H1 (cell line): ENCODE measurements around the gene DIAPH2. TPM values are rescaled to one million over a fixed set of nuclear protein-coding genes. Genes with fewer than 3 reads are reported as not detected.

Source experiments
- CBX8 ChIP-seq: fragments of 300-800, 300-1000 bp; sonication (generic); IDR thresholded peaks from 2 replicates; pipeline ENCODE4 v1.7.1; 2016; ENCODE audit warnings: low read depth, low read length, borderline replicate concordance
- EGR1 ChIP-seq: IDR thresholded peaks from 2 replicates; pipeline ENCODE4 v1.6.1; 2011; ENCODE audit warnings: low read depth, low read length, borderline replicate concordance
- JUN ChIP-seq: IDR thresholded peaks from 2 replicates; pipeline ENCODE4 v1.6.1; 2011; ENCODE audit warnings: low read depth, mild to moderate bottlenecking, improper control_type of control experiment, low read length
- RAD21 ChIP-seq, 2 experiments: IDR thresholded peaks in 1 of 2; conservative IDR thresholded peaks in 1 of 2; 2 replicates each; pipeline ENCODE4 v1.6.1; 2011; ENCODE audit warnings: low read depth in 2 of 2, low read length in 2 of 2, improper control_type of control experiment in 1 of 2, inconsistent platforms in 1 of 2, mild to moderate bottlenecking in 1 of 2, moderate library complexity in 1 of 2
- RBBP5 ChIP-seq: IDR thresholded peaks from 2 replicates; pipeline ENCODE4 v1.7.1; 2012; ENCODE audit warnings: low read depth, mild to moderate bottlenecking, inconsistent platforms, low read length, moderate library complexity, borderline replicate concordance
- SAP30 ChIP-seq: fragments of 300-600 bp; sonication (generic); IDR thresholded peaks from 2 replicates; pipeline ENCODE4 v1.7.1; 2012; ENCODE audit warnings: low read length, moderate library complexity, mild to moderate bottlenecking, inconsistent platforms; ENCODE audit not compliant: insufficient read depth, insufficient replicate concordance
- polyA plus RNA-seq, 7 experiments: library from polyadenylated mRNA; depleted of rRNA in 3 of 7; stranded (reverse) in 5 of 7; unstranded in 2 of 7; fragments of >200 nt in 5 of 7; fragments of 200-250 nt in 2 of 7; gene quantifications; 1 replicate in 5 of 7; 2 replicates in 1 of 7; 4 replicates in 1 of 7; pipeline versions ENCODE4 v1.2.1 to v1.2.3, GENCODE V29; 2011 to 2013; ENCODE audit warnings: missing spikeins in 2 of 7, mixed read lengths in 2 of 7
- total RNA-seq: library from RNA; stranded (reverse); fragmentation: NEBNext Ultra II Directional; extraction: Animal tissue kit (Norgen Biotek cat#: 25700); gene quantifications from 2 replicates; pipeline ENCODE4 v1.2.1, GENCODE V29; 2021
- TF ChIP-seq, protein P1 (sequence below): fragments of 300-600 bp; sonication (generic); IDR thresholded peaks from 2 replicates; pipeline ENCODE4 v1.7.1; 2012; ENCODE audit warnings: low read length, moderate library complexity, mild to moderate bottlenecking, inconsistent platforms; ENCODE audit not compliant: insufficient replicate concordance

The DIAPH2 gene
- total and polyA plus RNA-seq, 2 of the 8 experiments (the other 6 are each of a cell fraction or from before 2014, with no cell fraction given) = 4.4 to 24.3 TPM

DNA sequence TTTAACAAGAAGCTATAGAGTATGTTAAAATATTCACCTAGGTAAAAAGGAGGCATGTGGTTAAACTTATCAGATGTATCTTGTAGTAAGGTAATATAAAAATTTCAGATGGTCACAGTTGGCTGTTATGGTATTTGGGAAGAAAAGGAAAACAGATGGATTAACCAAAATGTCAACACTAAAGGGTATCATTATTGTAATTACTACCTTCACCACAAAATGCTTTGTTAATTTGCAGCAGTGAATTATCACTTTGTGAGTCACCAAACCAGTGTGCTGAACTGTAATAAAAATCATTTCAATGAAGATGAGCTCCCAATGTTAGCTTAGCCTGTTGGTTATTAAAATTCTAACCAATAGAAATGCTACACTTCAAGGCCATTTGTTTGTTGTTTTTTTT is 432.9 kb downstream of the DIAPH2 start (continued):
- TF ChIP-seq, protein P1, sequence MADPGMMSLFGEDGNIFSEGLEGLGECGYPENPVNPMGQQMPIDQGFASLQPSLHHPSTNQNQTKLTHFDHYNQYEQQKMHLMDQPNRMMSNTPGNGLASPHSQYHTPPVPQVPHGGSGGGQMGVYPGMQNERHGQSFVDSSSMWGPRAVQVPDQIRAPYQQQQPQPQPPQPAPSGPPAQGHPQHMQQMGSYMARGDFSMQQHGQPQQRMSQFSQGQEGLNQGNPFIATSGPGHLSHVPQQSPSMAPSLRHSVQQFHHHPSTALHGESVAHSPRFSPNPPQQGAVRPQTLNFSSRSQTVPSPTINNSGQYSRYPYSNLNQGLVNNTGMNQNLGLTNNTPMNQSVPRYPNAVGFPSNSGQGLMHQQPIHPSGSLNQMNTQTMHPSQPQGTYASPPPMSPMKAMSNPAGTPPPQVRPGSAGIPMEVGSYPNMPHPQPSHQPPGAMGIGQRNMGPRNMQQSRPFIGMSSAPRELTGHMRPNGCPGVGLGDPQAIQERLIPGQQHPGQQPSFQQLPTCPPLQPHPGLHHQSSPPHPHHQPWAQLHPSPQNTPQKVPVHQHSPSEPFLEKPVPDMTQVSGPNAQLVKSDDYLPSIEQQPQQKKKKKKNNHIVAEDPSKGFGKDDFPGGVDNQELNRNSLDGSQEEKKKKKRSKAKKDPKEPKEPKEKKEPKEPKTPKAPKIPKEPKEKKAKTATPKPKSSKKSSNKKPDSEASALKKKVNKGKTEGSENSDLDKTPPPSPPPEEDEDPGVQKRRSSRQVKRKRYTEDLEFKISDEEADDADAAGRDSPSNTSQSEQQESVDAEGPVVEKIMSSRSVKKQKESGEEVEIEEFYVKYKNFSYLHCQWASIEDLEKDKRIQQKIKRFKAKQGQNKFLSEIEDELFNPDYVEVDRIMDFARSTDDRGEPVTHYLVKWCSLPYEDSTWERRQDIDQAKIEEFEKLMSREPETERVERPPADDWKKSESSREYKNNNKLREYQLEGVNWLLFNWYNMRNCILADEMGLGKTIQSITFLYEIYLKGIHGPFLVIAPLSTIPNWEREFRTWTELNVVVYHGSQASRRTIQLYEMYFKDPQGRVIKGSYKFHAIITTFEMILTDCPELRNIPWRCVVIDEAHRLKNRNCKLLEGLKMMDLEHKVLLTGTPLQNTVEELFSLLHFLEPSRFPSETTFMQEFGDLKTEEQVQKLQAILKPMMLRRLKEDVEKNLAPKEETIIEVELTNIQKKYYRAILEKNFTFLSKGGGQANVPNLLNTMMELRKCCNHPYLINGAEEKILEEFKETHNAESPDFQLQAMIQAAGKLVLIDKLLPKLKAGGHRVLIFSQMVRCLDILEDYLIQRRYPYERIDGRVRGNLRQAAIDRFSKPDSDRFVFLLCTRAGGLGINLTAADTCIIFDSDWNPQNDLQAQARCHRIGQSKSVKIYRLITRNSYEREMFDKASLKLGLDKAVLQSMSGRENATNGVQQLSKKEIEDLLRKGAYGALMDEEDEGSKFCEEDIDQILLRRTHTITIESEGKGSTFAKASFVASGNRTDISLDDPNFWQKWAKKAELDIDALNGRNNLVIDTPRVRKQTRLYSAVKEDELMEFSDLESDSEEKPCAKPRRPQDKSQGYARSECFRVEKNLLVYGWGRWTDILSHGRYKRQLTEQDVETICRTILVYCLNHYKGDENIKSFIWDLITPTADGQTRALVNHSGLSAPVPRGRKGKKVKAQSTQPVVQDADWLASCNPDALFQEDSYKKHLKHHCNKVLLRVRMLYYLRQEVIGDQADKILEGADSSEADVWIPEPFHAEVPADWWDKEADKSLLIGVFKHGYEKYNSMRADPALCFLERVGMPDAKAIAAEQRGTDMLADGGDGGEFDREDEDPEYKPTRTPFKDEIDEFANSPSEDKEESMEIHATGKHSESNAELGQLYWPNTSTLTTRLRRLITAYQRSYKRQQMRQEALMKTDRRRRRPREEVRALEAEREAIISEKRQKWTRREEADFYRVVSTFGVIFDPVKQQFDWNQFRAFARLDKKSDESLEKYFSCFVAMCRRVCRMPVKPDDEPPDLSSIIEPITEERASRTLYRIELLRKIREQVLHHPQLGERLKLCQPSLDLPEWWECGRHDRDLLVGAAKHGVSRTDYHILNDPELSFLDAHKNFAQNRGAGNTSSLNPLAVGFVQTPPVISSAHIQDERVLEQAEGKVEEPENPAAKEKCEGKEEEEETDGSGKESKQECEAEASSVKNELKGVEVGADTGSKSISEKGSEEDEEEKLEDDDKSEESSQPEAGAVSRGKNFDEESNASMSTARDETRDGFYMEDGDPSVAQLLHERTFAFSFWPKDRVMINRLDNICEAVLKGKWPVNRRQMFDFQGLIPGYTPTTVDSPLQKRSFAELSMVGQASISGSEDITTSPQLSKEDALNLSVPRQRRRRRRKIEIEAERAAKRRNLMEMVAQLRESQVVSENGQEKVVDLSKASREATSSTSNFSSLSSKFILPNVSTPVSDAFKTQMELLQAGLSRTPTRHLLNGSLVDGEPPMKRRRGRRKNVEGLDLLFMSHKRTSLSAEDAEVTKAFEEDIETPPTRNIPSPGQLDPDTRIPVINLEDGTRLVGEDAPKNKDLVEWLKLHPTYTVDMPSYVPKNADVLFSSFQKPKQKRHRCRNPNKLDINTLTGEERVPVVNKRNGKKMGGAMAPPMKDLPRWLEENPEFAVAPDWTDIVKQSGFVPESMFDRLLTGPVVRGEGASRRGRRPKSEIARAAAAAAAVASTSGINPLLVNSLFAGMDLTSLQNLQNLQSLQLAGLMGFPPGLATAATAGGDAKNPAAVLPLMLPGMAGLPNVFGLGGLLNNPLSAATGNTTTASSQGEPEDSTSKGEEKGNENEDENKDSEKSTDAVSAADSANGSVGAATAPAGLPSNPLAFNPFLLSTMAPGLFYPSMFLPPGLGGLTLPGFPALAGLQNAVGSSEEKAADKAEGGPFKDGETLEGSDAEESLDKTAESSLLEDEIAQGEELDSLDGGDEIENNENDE = no peak
- TF ChIP-seq RAD21 (IDR thresholded peaks at IDR 0.05 in 1 of 2, conservative IDR thresholded peaks at IDR 0.05 in 1 of 2; ENCODE audit: low read depth in 2 of 2, low read length in 2 of 2) (no peak), EGR1 (no peak), SAP30 (no peak), RBBP5 (no peak), CBX8 (no peak), JUN (no peak)
